ENCODE results near the gene COL26A1. TPM values are rescaled to one million over a fixed set of nuclear protein-coding genes. Genes with fewer than 3 reads are reported as not detected.
A peak's percentile ranks its signal among the peaks of the same experiment; 100 is the strongest.

COL26A1 gene
- total and polyA plus RNA-seq, 2 experiments from 2014 or later: 11.6 to 19.1 TPM

GRCh38 chr7:101370836-101371235 lies 8.2 kb downstream of the COL26A1 start:
- Histone ChIP-seq H3K9me3 (ENCODE audit: low read depth) (no peaks in the 10 kb centered on the region), H3K36me3 (replicated peaks; ENCODE audit: insufficient read depth, low read depth) (no peaks in the 10 kb centered on the region), H3K9me2 (replicated peaks; ENCODE audit: insufficient read depth) (no peaks in the 10 kb centered on the region), H3K4me2 (no peak overlapping the region), H3K79me2 (peaks cover 2% of the 10 kb centered on the region), H2AFZ (no peak overlapping the region), H4K20me1 (ENCODE audit: insufficient read depth, poor library complexity, severe bottlenecking) (no peaks in the 10 kb centered on the region), H3K4me1 (ENCODE audit: insufficient read depth) (peaks cover 2% of the 10 kb centered on the region), H3K27ac (no peak overlapping the region), H3K27me3 (no peaks in the 10 kb centered on the region), H3K4me3 (no peak overlapping the region)
- no peak for DNase-seq (ENCODE audit: low spot score)
- 72% methylated on average over 5 of the region's 5 CpGs for WGBS (ENCODE audit: low lambda C conversion rate, missing lambda C conversion rate)
- TF ChIP-seq EZH2phosphoT487 (IDR thresholded peaks at IDR 0.05; ENCODE audit: low read depth, severe bottlenecking, unreplicated experiment) (no peak), CTCF (IDR thresholded peaks at IDR 0.05; ENCODE audit: poor library complexity) (no peak), EZH2 (IDR thresholded peaks at IDR 0.05; ENCODE audit: borderline replicate concordance) (no peak)

- H2AFZ ChIP-seq: no peak overlapping the region
- peak overlapping the region; percentile 35 for H3K4me2 ChIP-seq
Observed at GRCh38 chr7:101373812-101374614, 11.3 kb downstream of the COL26A1 start.

DNA sequence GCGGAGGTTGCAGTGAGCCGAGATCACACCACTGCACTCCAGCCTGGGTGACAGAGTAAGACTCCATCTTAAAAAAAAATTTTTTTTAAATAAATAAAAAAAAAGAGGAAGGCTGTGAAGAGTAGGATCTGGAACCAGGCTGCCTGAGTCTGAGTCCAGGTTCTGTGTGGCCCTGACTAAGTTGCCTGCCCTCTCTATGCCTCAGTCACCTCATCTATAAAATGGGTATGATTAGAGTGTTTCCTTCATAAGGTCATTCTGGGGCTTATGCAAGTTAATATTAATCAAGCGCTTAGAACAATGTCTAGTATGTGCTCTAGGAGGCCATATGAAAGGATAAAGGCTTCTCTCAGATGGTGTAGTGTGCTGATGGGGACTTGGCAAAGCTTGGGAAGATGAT lies 12.3 kb downstream of the COL26A1 start:
- H3K36me3 ChIP-seq (replicated peaks; ENCODE audit: insufficient read depth, low read depth): no peaks in the 10 kb centered on the region
- 98% methylated on average over 3 of the region's 3 CpGs for WGBS (ENCODE audit: low lambda C conversion rate, missing lambda C conversion rate)

More at GRCh38 chr7:101373812-101374614, 11.3 kb downstream of the COL26A1 start:
- DNase-seq (ENCODE audit: low spot score): peak; percentile 28
- no peaks in the 10 kb centered on the region for H3K9me2 ChIP-seq (replicated peaks; ENCODE audit: insufficient read depth)
- no peaks in the 10 kb centered on the region for H3K36me3 ChIP-seq (replicated peaks; ENCODE audit: insufficient read depth, low read depth)
- H3K79me2 ChIP-seq: no peaks in the 10 kb centered on the region
- 55% methylated on average over 19 of the region's 19 CpGs for WGBS (ENCODE audit: low lambda C conversion rate, missing lambda C conversion rate)
- H4K20me1 ChIP-seq (ENCODE audit: insufficient read depth, poor library complexity, severe bottlenecking): no peaks in the 10 kb centered on the region
- no peak overlapping the region for H3K4me3 ChIP-seq
- peaks cover 7% of the 10 kb centered on the region for H3K4me1 ChIP-seq (ENCODE audit: insufficient read depth)
- no peaks in the 10 kb centered on the region for H3K9me3 ChIP-seq (ENCODE audit: low read depth)
- H3K27me3 ChIP-seq: no peaks in the 10 kb centered on the region
- no peak for TF ChIP-seq EZH2 (IDR thresholded peaks at IDR 0.05; ENCODE audit: borderline replicate concordance)
- TF ChIP-seq EZH2phosphoT487 (IDR thresholded peaks at IDR 0.05; ENCODE audit: low read depth, severe bottlenecking, unreplicated experiment): no peak
- no peak for TF ChIP-seq CTCF (IDR thresholded peaks at IDR 0.05; ENCODE audit: poor library complexity)
- H3K27ac ChIP-seq: peak overlapping the region; percentile 37

More for the DNA sequence above, 12.3 kb downstream of the COL26A1 start:
- H3K27me3 ChIP-seq: no peaks in the 10 kb centered on the region
- no peaks in the 10 kb centered on the region for H3K9me2 ChIP-seq (replicated peaks; ENCODE audit: insufficient read depth)
- no peak for TF ChIP-seq CTCF (IDR thresholded peaks at IDR 0.05; ENCODE audit: poor library complexity)
- TF ChIP-seq EZH2phosphoT487 (IDR thresholded peaks at IDR 0.05; ENCODE audit: low read depth, severe bottlenecking, unreplicated experiment): no peak
- no peak for TF ChIP-seq EZH2 (IDR thresholded peaks at IDR 0.05; ENCODE audit: borderline replicate concordance)
- peaks cover 7% of the 10 kb centered on the region for H3K4me1 ChIP-seq (ENCODE audit: insufficient read depth)
- no peak overlapping the region for H3K4me2 ChIP-seq
- no peak overlapping the region for H3K27ac ChIP-seq
- no peaks in the 10 kb centered on the region for H3K9me3 ChIP-seq (ENCODE audit: low read depth)
- H3K79me2 ChIP-seq: no peaks in the 10 kb centered on the region
- H4K20me1 ChIP-seq (ENCODE audit: insufficient read depth, poor library complexity, severe bottlenecking): no peaks in the 10 kb centered on the region
- no peak overlapping the region for H2AFZ ChIP-seq
- DNase-seq (ENCODE audit: low spot score): no peak
- H3K4me3 ChIP-seq: no peak overlapping the region
